Stimulated activated CD8-positive, alpha-beta memory T cell treated with anti-CD3 and anti-CD28 coated beads, Interleukin-7, amount 100 ng/mL, for 48 hours (primary cell): ENCODE data around the gene PTPRG.

Experiments used
- DNase-seq, 2 donors: peaks; one replicate each; pipeline ENCODE4 v3.0.0-alpha.2; 2020; ENCODE audit warnings: low read depth in 1 of 2; ENCODE audit errors: extremely low read depth in 1 of 2

PTPRG gene

GRCh38 chr3:62131620-62132019 lies 570.2 kb downstream of the PTPRG start:
- DNase-seq = no peak

GRCh38 chr3:62132027-62132602 lies 570.7 kb downstream of the PTPRG start:
- no peak for DNase-seq

- no peak for DNase-seq
Measured at GRCh38 chr3:62133015-62133414, 571.6 kb downstream of the PTPRG start.

GRCh38 chr3:62134061-62134496 lies 572.7 kb downstream of the PTPRG start:
- DNase-seq = no peak

- DNase-seq = no peak
Measured at GRCh38 chr3:62135741-62136140, 574.4 kb downstream of the PTPRG start.

GRCh38 chr3:62139957-62140356 lies 578.6 kb downstream of the PTPRG start:
- no peak for DNase-seq

- no peak for DNase-seq
Measured at GRCh38 chr3:62142331-62143085, 581.1 kb downstream of the PTPRG start.

- no peak for DNase-seq
Measured at GRCh38 chr3:62143843-62144450, 582.6 kb downstream of the PTPRG start.

GRCh38 chr3:62144482-62144881 lies 583.1 kb downstream of the PTPRG start:
- DNase-seq = no peak

- DNase-seq = no peak
Measured at GRCh38 chr3:62145086-62145757, 583.9 kb downstream of the PTPRG start.

GRCh38 chr3:62149539-62149938 lies 588.2 kb downstream of the PTPRG start:
- no peak for DNase-seq

GRCh38 chr3:62149962-62150361 lies 588.6 kb downstream of the PTPRG start:
- DNase-seq = no peak

- no peak for DNase-seq
Measured at GRCh38 chr3:62151591-62151990, 590.2 kb downstream of the PTPRG start.

- DNase-seq = no peak
Measured at GRCh38 chr3:62153231-62153630, 591.9 kb downstream of the PTPRG start.

- DNase-seq = no peak
Measured at GRCh38 chr3:62154457-62155148, 593.2 kb downstream of the PTPRG start.

- no peak for DNase-seq
Measured at GRCh38 chr3:62159056-62159708, 597.8 kb downstream of the PTPRG start.

GRCh38 chr3:62159709-62160092 lies 598.3 kb downstream of the PTPRG start:
- DNase-seq = no peak

- no peak for DNase-seq
Measured at GRCh38 chr3:62161371-62161770, 600.0 kb downstream of the PTPRG start.

GRCh38 chr3:62164196-62164595 lies 602.8 kb downstream of the PTPRG start:
- no peak for DNase-seq

- no peak for DNase-seq
Measured at GRCh38 chr3:62164746-62165145, 603.4 kb downstream of the PTPRG start.
